Measurements from ENCODE around the gene OR5AS1.
"Not testable (repeated sequence)": the region's sequence is repeated elsewhere in the genome, so short reads cannot be mapped to it uniquely, and the experiment has no call there.

Gene OR5AS1

GRCh38 chr11:56027354-56027753, at the start of gene OR5AS1:
Gene OR5AS1, plus strand, starts transcription at chr11:56027654. Its CDS starts 2,765 bp downstream, at chr11:56030419.
- H3K27ac ChIP-seq, result no peak within 1 kb of the TSS
- no peak for TF ChIP-seq CTCF (conservative IDR thresholded peaks at IDR 0.05)

DNA sequence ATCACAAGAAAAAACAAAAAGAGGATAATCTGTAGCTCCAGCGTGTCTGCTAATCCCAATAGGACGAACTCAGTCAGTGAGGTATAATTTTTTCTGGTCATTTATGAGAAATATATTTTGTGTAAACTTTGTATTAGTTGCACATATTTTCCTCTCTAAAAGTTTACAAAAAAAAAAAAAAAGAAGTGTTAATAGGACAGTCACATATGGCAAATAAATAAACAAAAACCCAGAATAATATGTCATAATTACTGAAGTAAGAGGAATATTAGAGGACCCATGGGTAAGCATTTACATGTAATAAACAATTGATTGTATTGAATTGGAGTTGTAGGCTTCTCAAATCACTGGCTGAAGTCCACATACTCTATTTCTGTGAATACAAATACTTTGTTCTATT, 32.9 kb upstream of the OR5AS1 start, which contains the start of gene OR5F1:
TSS of gene OR5F1 (minus strand) at position 101 of the 400 bp plus-strand sequence. CDS start at position 101, 0 bp downstream.
- TF ChIP-seq CTCF (conservative IDR thresholded peaks at IDR 0.05), result no peak
- H3K27ac ChIP-seq, result no peak within 1 kb of the TSS

GRCh38 chr11:56010716-56011115, 16.7 kb upstream of the OR5AS1 start:
- H3K27ac ChIP-seq, result no peak overlapping the region
- TF ChIP-seq CTCF (conservative IDR thresholded peaks at IDR 0.05), result no peak

DNA sequence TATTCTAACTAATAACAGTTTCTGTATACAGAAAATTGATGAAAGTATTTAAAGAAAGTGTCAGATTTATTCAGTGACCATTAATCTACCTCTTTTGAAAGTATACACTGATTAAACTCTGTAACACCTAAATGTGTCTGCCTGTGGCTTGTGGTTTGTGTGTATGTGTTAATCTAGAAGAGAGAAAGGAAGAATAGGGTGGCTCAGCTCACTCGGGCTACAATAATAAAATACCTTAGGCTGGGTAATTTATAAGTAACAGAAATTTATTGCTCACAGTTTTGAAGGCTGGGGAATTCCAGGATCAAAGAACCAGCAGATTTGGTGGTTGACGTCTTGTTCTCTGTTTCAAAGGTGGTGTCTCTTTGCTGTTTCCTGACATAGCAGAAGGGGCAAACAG, 13.6 kb upstream of the OR5AS1 start:
- TF ChIP-seq CTCF (conservative IDR thresholded peaks at IDR 0.05), result no peak
- H3K27ac ChIP-seq, result no peak overlapping the region

DNA sequence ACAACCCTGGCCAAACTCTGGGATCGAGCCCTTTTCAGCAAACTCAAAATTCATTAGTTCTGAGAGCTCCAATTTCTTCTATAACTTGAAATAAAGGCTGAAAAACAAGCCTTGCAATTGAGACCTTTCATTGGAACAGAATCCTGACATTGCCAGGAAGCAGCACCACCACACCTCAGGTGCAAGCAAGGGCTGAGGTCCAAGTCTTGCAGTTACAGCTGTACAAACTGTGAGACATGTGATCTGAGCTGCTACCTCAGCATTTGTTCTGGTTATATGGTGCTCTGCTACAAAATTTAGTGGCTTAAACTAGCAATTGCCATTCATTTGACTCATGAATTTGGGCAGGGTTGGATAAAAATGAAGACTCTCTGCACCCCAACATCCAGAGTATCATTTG, 18.1 kb downstream of the OR5AS1 start:
- TF ChIP-seq CTCF (conservative IDR thresholded peaks at IDR 0.05), result no peak
- no peak overlapping the region for H3K27ac ChIP-seq

- no peak overlapping the region for H3K27ac ChIP-seq
- no peak for TF ChIP-seq CTCF (conservative IDR thresholded peaks at IDR 0.05)
These were observed 21.0 kb downstream of the OR5AS1 start for GRCh38 chr11:56048480-56048879.

DNA sequence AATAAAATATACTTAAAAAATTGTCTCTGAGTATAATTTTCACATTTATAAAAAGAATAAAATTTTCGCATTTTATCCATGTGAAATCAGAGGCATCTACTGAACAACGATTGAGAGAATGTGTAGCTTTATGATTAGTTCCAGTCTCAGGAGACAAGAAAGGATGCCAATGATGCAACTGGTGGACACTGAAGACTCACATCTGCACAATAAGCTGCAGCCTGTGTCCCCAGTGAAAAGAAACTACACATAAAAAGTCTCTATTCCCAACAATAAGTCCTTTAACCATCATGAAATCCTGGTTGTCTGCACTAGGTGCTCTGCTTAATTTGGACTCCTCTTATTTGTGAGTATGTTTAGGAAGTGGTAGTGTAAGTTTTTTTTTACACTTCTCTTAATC, 22.0 kb downstream of the OR5AS1 start:
- H3K27ac ChIP-seq, result no peak overlapping the region
- no peak for TF ChIP-seq CTCF (conservative IDR thresholded peaks at IDR 0.05)

DNA sequence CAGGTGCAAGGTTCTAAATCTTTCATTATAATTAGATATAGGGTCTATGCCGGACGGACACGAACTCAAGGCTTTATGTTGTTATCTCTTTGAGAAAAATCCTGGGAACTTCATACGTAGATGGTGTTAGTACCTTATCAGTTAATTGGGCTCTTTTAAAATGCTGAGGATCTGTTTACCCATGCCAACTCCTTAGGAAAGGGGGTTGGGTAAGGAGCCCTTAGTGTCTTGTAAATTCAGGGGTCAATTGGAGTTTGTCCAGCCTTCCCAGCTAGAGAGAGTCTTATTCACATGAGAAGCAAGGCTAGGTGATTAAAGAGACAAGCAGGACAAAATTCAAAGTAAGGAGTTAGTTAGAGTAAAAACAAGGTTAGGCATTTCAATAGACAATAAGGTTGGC, 28.9 kb downstream of the OR5AS1 start:
- H3K27ac ChIP-seq, result not testable (repeated sequence)

- not testable (repeated sequence) for H3K27ac ChIP-seq
These were observed 30.3 kb downstream of the OR5AS1 start for GRCh38 chr11:56057661-56058237.

- H3K27ac ChIP-seq, result not testable (repeated sequence)
These were observed 30.9 kb downstream of the OR5AS1 start for GRCh38 chr11:56058260-56058780.

Data from VCaP (cell line).